Transverse colon (tissue), 4 donors: ENCODE results near the gene MICAL2.

Source experiments
- CTCF ChIP-seq, 5 experiments: fragments of 200-600 bp in 3 of 5; fragments of 450-650 bp in 2 of 5; sonication (generic) in 3 of 5; IDR thresholded peaks; 1 replicate in 2 of 5; 2 replicates in 3 of 5; pipeline ENCODE4 v1.5.1; 2016 to 2017; ENCODE audit warnings: antibody characterized with exemption in 5 of 5, inconsistent platforms in 3 of 5, mild to moderate bottlenecking in 2 of 5, moderate library complexity in 1 of 5
- POLR2A ChIP-seq: fragments of 450-650 bp; IDR thresholded peaks from one replicate; pipeline ENCODE4 v1.6.1; 2016; ENCODE audit warnings: antibody characterized with exemption, mild to moderate bottlenecking, moderate library complexity
- POLR2AphosphoS5 ChIP-seq, 3 donors: sonication (generic); formaldehyde crosslinking; IDR thresholded peaks; one replicate each; pipeline ENCODE4 v1.6.1; 2016; ENCODE audit warnings: antibody characterized with exemption in 3 of 3

DNA sequence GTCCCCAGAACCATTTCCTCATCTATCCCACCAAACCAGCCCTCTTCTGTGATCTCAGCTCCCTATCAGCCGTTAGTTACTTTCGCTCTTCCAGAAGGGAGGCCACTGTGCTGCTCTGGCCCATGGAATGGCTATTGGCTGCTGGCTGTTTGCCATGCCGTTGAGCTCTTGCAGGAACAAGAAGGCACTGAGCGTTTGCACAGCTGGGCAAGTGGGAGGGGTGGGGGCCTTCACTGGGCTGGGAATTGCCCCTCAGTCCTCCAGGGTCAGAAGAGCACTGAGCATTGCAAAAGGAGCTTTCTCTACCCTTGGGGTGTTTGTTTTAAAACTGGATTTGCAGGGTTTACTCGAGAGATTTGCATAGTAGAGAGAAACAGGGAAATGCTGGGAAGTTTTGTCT is 137.9 kb downstream of the MICAL2 start:
- TF ChIP-seq POLR2A (no peak), CTCF (IDR thresholded peaks at IDR 0.05) (no peak), POLR2AphosphoS5 (IDR thresholded peaks at IDR 0.05) (peak in 2 of 3 donors; percentile 51 to 72)
